Astrocyte (in vitro differentiated cells and primary cell): Measurements from ENCODE around the gene CD3E.

Experiments
- EZH2 ChIP-seq: IDR thresholded peaks from 2 replicates; pipeline ENCODE4 v1.6.1; 2012; ENCODE audit warnings: mild to moderate bottlenecking, low read length, inconsistent platforms; ENCODE audit not compliant: insufficient read depth
- TF ChIP-seq, protein P1 (sequence below): IDR thresholded peaks from 2 replicates; pipeline ENCODE4 v1.5.1; 2011; ENCODE audit warnings: low read depth, mild to moderate bottlenecking, inconsistent platforms, low read length, moderate library complexity; ENCODE audit not compliant: insufficient read depth

DNA sequence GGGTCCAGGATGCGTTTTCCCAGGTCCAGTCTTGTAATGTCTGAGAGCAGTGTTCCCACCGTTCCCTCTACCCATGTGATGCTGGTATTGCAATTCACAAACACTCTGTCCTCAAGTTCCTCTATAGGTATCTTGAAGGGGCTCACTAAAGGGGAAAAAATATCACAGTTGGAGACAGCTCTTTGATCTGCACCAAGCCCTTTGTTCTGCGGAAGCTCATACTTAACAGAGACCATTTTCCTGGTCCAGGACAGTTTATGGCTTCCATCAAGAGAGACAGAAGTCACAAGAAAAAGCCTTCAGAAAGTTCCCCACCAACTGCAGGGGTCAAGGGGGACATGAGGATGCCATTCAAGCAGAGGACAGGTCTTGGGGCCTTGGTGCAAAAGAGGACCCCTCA lies 35.9 kb downstream of the CD3E start:
- TF ChIP-seq EZH2 = no peak
- TF ChIP-seq, protein P1, sequence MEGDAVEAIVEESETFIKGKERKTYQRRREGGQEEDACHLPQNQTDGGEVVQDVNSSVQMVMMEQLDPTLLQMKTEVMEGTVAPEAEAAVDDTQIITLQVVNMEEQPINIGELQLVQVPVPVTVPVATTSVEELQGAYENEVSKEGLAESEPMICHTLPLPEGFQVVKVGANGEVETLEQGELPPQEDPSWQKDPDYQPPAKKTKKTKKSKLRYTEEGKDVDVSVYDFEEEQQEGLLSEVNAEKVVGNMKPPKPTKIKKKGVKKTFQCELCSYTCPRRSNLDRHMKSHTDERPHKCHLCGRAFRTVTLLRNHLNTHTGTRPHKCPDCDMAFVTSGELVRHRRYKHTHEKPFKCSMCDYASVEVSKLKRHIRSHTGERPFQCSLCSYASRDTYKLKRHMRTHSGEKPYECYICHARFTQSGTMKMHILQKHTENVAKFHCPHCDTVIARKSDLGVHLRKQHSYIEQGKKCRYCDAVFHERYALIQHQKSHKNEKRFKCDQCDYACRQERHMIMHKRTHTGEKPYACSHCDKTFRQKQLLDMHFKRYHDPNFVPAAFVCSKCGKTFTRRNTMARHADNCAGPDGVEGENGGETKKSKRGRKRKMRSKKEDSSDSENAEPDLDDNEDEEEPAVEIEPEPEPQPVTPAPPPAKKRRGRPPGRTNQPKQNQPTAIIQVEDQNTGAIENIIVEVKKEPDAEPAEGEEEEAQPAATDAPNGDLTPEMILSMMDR = no peak
